Measurements from ENCODE around the gene FRMD4B.

Gene FRMD4B

GRCh38 chr3:69423463-69424155 is 37.7 kb upstream of the FRMD4B start:
- TF ChIP-seq CTCF (IDR thresholded peaks at IDR 0.05) = no peak

- TF ChIP-seq CTCF (IDR thresholded peaks at IDR 0.05) = no peak
Measured at GRCh38 chr3:69422751-69423150, 36.9 kb upstream of the FRMD4B start.

- TF ChIP-seq CTCF (IDR thresholded peaks at IDR 0.05) = no peak
Measured at GRCh38 chr3:69420781-69421520, 35.1 kb upstream of the FRMD4B start.

GRCh38 chr3:69419276-69419675 is 33.4 kb upstream of the FRMD4B start:
- no peak for TF ChIP-seq CTCF (IDR thresholded peaks at IDR 0.05)

GRCh38 chr3:69417541-69418078 is 31.7 kb upstream of the FRMD4B start:
- TF ChIP-seq CTCF (IDR thresholded peaks at IDR 0.05) = no peak

- TF ChIP-seq CTCF (IDR thresholded peaks at IDR 0.05) = no peak
Measured at GRCh38 chr3:69413551-69414207, 27.8 kb upstream of the FRMD4B start.

- no peak for TF ChIP-seq CTCF (IDR thresholded peaks at IDR 0.05)
Measured at GRCh38 chr3:69411346-69411745, 25.5 kb upstream of the FRMD4B start.

All from LNCAP (cell line).